Body of pancreas (tissue), 4 donors: ENCODE results near the gene PKP1. TPM values are rescaled to one million over a fixed set of nuclear protein-coding genes. Genes with fewer than 3 reads are reported as not detected.

Experiments
- ATAC-seq: fragments of 150-250 bp; one replicate; pipeline ENCODE4 v1.9.1; 2016
- DNase-seq, 4 donors: peaks; one replicate each; pipeline ENCODE4 v3.0.0-alpha.2; 2019
- H3K27ac ChIP-seq, 4 donors: fragments of 200-600 bp; sonication (generic); 1 replicate in 3 of 4; 2 replicates in 1 of 4; pipeline versions ENCODE4 v1.5.1 to v1.6.1; 2016 to 2019; ENCODE audit warnings: mild to moderate bottlenecking in 1 of 4, mixed read lengths in 1 of 4, moderate library complexity in 1 of 4
- H3K27me3 ChIP-seq, 2 donors: fragments of 200-600 bp; sonication (generic); one replicate each; pipeline ENCODE4 v1.6.0; 2016; ENCODE audit warnings: mild to moderate bottlenecking in 1 of 2
- H3K36me3 ChIP-seq, 2 donors: fragments of 200-600 bp; sonication (generic); replicated peaks in 1 of 2; 2 replicates each; pipeline ENCODE4 v1.5.1; 2016; ENCODE audit warnings: low read depth in 2 of 2; ENCODE audit not compliant: insufficient read depth in 1 of 2
- H3K4me1 ChIP-seq: fragments of 200-600 bp; sonication (generic); one replicate; pipeline ENCODE4 v1.6.0; 2016
- H3K4me3 ChIP-seq, 2 donors: fragments of 200-600 bp; sonication (generic); 1 replicate in 1 of 2; 2 replicates in 1 of 2; pipeline ENCODE4 v1.5.1; 2016 to 2019
- H3K9me3 ChIP-seq, 3 donors: fragments of 200-600 bp; sonication (generic); 1 replicate in 2 of 3; 2 replicates in 1 of 3; pipeline ENCODE4 v1.5.1; 2016
- CTCF ChIP-seq, 7 experiments: fragments of 450-650 bp in 4 of 7; fragments of 200-600 bp in 3 of 7; sonication (generic) in 3 of 7; IDR thresholded peaks; one replicate each; pipeline ENCODE4 v1.5.1; 2016 to 2019; ENCODE audit warnings: antibody characterized with exemption in 7 of 7
- POLR2A ChIP-seq, 3 donors: fragments of 450-650 bp; IDR thresholded peaks; one replicate each; pipeline ENCODE4 v1.6.1; 2016; ENCODE audit warnings: antibody characterized with exemption in 3 of 3, mild to moderate bottlenecking in 2 of 3
- WGBS, 2 donors: methylation state at CpG; one replicate each; pipeline ENCODE4 v1.1.5; 2017; 5-methylcytosine and 5-hydroxymethylcytosine counted together
- intact Hi-C: fragments of 100-400 bp; cut with DNase I; formaldehyde crosslinking; loops from one replicate; pipeline ENCODE4 v1.15.1; 2023
- total RNA-seq, 2 donors: library from RNA; depleted of rRNA; stranded (reverse); fragments of >200 nt; gene quantifications; one replicate each; pipeline ENCODE4 v1.1.0, GENCODE V29; 2016

Gene PKP1
- total RNA-seq, 2 donors from 2014 or later: 0.33 TPM; not detected in 1

GRCh38 chr1:201251851-201252430 lies 31.4 kb upstream of the PKP1 start:
- Histone ChIP-seq H3K36me3 (no peaks in the 10 kb centered on the region), H3K4me3 (no peak overlapping the region), H3K4me1 (no peaks in the 10 kb centered on the region), H3K27me3 (no peaks in the 10 kb centered on the region), H3K27ac (no peak overlapping the region), H3K9me3 (no peaks in the 10 kb centered on the region)
- no peak for ATAC-seq
- WGBS, 2 donors: 48 to 49% methylated on average over 7 to 11 of the region's 11 CpGs
- intact Hi-C loops: loop anchor here (5.0 kb wide), 1 partner anchor 110 kb away; no protein-coding TSS in a partner anchor
- no peak for TF ChIP-seq POLR2A (IDR thresholded peaks at IDR 0.05)
- TF ChIP-seq CTCF (IDR thresholded peaks at IDR 0.05): no peak
- no peak for DNase-seq

- H3K27ac ChIP-seq: no peak overlapping the region
- no peaks in the 10 kb centered on the region for H3K27me3 ChIP-seq
- H3K4me3 ChIP-seq: no peak overlapping the region
- no peaks in the 10 kb centered on the region for H3K4me1 ChIP-seq
- intact Hi-C loops: loop anchor here (5.0 kb wide), 1 partner anchor 109 kb away; no protein-coding TSS in a partner anchor
- ATAC-seq: no peak
- TF ChIP-seq POLR2A (IDR thresholded peaks at IDR 0.05): no peak
- no peak for TF ChIP-seq CTCF (IDR thresholded peaks at IDR 0.05)
- WGBS, 2 donors: 61 to 77% methylated on average over 5 to 6 of the region's 6 CpGs
- H3K9me3 ChIP-seq: no peaks in the 10 kb centered on the region
- no peak for DNase-seq
- H3K36me3 ChIP-seq: no peaks in the 10 kb centered on the region
Measured at GRCh38 chr1:201252944-201253371, 30.3 kb upstream of the PKP1 start.

- intact Hi-C loops: loop anchor here (5.0 kb wide), 1 partner anchor 109 kb away; no protein-coding TSS in a partner anchor
- TF ChIP-seq POLR2A (IDR thresholded peaks at IDR 0.05) (no peak), CTCF (IDR thresholded peaks at IDR 0.05) (no peak)
- ATAC-seq: no peak
- DNase-seq: no peak
- no peaks in the 10 kb centered on the region for H3K9me3 ChIP-seq
- H3K27me3 ChIP-seq: no peaks in the 10 kb centered on the region
- H3K4me1 ChIP-seq: no peaks in the 10 kb centered on the region
- no peak overlapping the region for H3K4me3 ChIP-seq
- H3K36me3 ChIP-seq: no peaks in the 10 kb centered on the region
- no peak overlapping the region for H3K27ac ChIP-seq
- 67 to 70% methylated on average over 8 to 10 of the region's 10 CpGs for WGBS, 2 donors
Measured at GRCh38 chr1:201253411-201253810, 29.9 kb upstream of the PKP1 start.

GRCh38 chr1:201253906-201254624 lies 29.2 kb upstream of the PKP1 start:
- DNase-seq (no peak), ATAC-seq (no peak)
- Histone ChIP-seq H3K4me1 (no peaks in the 10 kb centered on the region), H3K4me3 (no peak overlapping the region), H3K9me3 (no peaks in the 10 kb centered on the region), H3K27me3 (no peaks in the 10 kb centered on the region), H3K27ac (no peak overlapping the region), H3K36me3 (no peaks in the 10 kb centered on the region)
- TF ChIP-seq POLR2A (IDR thresholded peaks at IDR 0.05): no peak
- no peak for TF ChIP-seq CTCF (IDR thresholded peaks at IDR 0.05)
- 58 to 68% methylated on average over 5 to 9 of the region's 9 CpGs for WGBS, 2 donors
- intact Hi-C loops: loop anchor here (5.0 kb wide), 1 partner anchor 108 kb away; no protein-coding TSS in a partner anchor
